Cardiac septum (tissue), 1 donor: ENCODE results near the gene SMC1B. TPM values are rescaled to one million over a fixed set of nuclear protein-coding genes. Genes with fewer than 3 reads are reported as not detected.
"Not testable (repeated sequence)": the region's sequence is repeated elsewhere in the genome, so short reads cannot be mapped to it uniquely, and the experiment has no call there.

Source experiments
- DNase-seq: peaks from one replicate; pipeline ENCODE4 v3.0.0-alpha.2; 2020; ENCODE audit warnings: low spot score
- intact Hi-C: fragments of 100-400 bp; cut with DNase I; formaldehyde crosslinking; loops from one replicate; pipeline ENCODE4 v1.14.0; 2022
- total RNA-seq: library from RNA; stranded (reverse); fragmentation: NEBNext Ultra II Directional; extraction: Animal tissue kit (Norgen Biotek cat#: 25700); gene quantifications from one replicate; pipeline ENCODE4 v1.2.1, GENCODE V29; 2021
- donor health status: DM: no; HTN: no; CAD: no.

SMC1B gene
- total RNA-seq, 1 donor from 2014 or later, result not detected

DNA sequence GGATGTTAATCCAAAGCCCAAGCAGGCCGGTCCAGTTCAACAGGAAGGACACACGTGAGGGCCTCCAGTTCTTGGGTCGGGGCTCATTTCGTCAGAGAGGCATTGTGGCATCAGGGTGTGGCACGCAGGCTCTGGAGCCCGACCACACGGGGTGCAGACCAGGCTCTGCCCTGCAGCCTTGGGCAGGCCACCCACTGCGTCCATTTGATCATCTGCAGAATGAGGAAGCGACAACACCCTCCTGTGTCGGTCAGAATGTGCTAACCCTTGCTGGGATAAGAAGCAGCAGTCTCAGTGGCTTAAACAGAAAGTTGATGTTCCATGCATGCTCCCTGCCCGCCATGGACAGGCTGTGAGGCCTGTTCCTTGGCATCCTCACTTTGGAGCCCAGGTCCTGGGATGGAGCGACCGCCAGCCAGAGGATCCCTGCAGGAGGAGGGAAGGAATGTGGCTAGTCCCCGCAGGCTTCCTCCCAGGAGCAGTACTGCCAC is 10.9 kb upstream of the SMC1B start:
- no peak for DNase-seq
- intact Hi-C loops, result no loop called here

DNA sequence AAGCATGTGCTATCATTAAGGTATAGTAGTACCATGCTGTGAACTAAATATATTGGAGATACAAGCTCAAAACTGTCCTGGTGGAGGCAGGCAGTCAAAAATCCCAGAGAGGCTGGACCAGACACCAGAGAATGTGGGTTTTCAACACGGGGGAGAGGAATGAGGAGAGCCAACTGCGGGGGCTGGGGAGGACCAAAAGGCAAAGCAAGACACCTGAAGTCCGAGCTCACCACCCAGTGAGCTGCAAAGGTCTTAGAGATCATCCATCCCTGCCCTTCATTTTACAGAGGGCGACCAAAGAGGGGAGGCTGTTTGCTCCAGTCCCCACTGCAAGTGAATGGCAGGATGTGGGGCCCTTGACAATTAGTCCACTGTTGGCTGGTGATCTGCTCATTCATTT is 10.1 kb upstream of the SMC1B start:
- no peak for DNase-seq
- intact Hi-C loops, result no loop called here

DNA sequence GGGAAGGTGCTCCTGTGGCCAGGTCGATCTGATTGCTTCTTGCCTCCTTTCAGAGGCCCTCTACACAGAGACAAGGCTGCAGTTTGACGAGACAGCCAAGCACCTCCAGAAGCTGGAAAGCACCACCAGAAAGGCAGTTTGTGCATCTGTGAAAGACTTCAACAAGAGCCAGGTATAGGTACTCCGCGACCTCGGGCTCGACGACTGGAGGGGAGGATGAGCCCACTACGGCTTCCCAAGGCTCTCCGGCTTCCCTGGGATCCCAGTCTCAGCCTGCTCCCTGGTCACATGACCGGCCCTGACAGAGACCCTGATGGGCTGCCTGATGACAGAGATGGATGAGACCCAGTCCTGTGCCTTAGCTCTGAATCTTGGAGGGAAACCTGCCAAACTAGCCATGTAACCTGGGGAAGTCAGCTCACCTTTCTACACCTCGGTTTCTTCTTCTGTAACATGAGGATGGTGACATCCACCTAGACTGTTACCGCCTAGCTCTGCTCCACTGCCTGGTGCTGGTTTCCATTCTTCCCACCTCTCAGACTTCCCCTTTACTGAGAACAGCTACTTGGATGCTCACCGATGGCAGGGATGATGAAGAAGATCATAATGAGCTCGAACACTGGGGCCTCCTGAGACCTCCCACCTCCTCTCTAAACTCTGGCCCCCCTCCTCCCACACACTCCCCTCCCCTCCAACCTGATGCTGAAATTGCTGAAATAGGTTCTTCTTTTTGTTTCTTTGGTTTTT is 9.0 kb upstream of the SMC1B start:
- intact Hi-C loops, result no loop called here
- no peak for DNase-seq

DNA sequence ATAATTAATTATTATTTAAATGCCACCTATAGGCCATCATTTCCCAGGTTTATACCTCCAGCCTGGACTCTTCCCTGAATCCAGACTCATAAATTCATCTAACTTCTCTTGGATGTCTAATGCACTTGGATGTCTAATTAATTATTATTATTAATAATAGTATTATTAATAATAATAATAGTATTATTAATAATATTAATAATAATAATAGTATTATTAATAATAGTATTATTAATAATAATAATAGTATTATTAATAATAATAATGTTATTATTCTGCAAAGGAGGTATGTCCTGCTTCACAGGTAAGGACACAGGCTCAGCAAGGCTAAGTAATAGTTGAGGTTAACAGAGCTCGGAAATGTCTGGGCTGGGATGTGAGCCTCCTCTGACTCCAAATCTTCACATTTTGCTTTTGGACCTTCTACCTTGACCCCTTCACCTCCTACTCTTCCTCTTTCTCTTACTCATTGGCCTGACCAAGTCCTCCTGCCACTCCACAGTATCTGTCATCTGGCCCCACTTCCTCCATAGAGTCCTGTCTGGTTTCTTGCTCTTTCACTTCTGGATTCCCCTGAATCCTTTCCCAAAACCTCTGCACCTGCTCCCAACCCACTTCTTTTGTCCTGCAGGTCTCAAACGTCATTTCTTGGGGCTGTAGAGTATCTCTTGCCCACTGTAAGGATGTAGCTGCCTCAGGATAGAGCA is 8.1 kb upstream of the SMC1B start:
- DNase-seq, result no peak
- intact Hi-C loops, result no loop called here

DNA sequence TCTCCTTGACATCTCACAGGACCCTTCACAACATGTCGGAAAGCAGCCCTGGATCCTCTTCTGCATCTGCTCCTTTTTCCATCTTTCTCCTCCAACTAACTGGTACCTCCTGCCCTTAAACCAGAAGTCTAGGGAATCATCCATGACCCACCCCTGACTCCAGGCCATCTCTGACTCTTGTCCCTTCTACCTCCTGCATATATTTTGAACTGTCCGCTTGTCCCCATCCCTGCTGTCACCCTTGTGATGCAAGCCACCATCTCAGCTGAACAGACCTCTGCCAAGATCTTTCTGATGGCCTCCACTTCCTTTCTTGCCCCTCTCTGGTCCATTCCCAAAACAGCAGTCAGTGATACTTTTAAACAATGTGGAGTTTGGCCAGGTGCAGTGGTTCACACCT is 7.1 kb upstream of the SMC1B start:
- intact Hi-C loops, result no loop called here
- DNase-seq, result no peak

DNA sequence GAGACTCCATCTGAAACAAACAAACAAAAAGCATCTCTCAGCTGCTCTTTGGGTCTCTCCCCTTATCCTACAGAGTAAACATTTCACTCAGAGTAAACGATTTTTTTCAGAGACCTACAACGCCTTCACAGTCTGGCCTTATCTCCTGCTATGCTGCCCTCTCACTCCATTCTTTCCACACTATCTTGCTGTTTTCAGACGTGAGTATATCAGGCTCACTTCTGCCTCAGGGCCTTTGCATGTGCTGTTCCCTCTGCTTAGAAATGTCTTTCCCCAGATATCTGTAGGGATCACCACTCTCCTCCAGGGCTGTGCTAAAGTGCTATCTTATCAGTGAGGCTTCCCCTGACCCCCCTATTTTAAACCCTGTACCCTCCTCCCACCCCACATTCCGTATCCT is 6.6 kb upstream of the SMC1B start:
- intact Hi-C loops, result no loop called here

DNA sequence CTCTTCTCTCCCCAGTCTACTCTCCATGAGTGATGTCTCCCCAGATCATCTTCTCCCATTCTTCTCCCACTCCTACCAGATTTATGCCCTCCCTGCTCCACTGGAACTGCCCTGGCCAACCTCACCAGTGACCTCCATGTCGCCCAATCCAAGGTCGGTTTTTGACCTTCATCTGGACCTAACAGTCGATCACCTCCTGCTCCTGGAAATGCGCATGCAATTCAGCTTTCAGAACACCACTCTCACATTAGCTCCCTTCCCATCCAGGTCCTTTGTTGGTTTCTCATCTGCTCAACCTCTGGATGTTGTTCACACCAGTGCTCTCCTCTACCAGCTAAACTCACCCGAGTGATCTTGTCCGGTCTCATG is 5.4 kb upstream of the SMC1B start:
- no peak for DNase-seq
- intact Hi-C loops, result no loop called here

More for the DNA sequence above, 6.6 kb upstream of the SMC1B start:
- no peak for DNase-seq

DNA sequence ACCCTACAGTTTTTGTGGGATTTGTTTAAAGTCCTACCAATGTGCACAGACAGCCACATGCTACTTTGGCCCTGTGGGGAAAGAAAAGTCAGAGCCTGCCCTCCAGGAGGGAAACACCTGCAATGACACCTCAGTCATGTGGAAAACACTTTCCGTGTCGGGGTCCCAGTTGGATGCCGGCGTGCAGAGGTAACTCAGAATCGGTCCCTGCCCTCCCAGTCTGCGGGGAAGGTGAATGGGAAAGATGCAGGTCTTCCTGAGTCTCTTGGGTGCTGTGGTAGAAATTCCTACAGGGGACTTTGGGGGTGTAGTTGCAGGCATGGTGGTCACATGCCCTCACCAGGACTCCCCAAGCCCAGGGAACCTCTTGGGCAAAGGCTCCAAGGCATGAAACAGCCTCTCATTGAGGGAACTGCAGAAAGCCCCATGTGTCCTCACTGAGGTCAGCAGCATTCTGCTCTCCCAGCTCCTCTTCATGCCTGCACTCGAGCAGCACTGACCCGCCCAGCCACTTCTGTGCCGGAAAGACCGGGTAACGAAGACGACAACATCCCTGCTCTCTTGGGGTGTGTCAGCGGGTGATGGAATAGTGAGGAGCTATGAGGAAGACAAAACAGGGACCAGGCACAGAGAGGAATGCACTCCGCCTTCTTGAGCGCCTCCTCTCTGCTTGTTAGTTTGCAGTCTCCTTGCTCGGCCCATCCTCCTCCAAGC is 4.8 kb upstream of the SMC1B start:
- intact Hi-C loops, result no loop called here
- no peak for DNase-seq

DNA sequence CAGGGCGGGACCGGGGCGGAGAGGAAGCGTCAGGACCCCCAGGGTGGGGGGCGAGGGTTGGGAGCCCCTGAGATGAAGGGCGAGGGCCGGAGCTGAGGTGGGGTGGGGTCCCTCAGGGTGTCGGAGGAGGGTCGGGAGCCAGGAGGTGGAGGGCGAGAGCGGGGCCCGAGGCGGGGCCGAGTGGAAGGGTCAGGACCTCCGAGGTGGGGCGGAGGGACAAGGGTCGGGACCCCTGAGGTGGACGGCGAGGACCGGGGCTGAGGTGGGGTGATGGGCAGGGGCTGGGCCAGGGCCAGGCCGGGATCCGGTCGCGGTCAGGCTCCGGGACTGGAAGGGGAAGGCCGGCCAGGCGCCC is 409 bp downstream of the SMC1B start:
- no peak for DNase-seq
- intact Hi-C loops, result no loop called here

DNA sequence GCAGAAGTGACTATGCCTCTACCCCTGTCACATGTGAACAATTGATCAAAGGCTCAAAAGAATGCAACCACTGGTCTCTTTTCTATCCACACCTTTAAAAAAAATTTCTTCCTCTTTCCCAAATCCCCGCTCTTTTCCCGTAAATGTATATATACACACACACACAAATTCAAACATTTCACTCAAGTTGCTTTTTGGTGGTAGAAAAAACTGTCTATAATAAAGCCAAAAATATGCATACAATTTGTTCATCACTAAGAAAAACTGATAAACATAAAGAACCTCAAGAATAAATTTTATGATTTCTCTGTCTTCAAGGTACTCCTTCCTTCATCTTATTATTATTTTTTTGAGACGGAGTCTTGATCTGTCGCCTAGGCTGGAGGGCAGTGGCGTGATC is 5.6 kb downstream of the SMC1B start:
- intact Hi-C loops, result no loop called here
- no peak for DNase-seq

DNA sequence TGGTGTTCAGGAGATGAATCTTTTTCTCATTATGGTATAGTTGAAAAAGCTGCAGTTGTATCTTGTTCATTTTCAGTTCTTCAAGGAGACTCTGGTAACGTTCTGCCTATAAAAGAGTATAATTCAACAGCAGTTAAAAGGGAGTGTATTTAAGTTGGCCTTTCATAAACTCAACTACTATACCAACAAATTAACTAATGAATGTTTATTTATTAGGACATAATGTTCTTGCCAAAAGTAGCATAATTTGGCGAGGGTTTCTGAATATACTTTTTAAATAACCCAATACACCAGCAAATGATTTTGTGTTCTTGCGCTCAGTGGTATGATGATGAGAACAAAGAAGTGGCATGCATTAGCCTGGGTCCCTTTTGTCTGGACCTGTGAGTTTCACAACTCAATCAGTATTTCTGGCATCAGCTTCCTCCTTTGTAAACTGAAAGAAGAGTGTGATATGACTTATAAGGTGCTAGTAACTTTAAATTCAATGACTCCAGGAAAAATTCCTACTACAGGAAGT is 10.9 kb downstream of the SMC1B start:
- intact Hi-C loops, result no loop called here
- DNase-seq, result no peak

DNA sequence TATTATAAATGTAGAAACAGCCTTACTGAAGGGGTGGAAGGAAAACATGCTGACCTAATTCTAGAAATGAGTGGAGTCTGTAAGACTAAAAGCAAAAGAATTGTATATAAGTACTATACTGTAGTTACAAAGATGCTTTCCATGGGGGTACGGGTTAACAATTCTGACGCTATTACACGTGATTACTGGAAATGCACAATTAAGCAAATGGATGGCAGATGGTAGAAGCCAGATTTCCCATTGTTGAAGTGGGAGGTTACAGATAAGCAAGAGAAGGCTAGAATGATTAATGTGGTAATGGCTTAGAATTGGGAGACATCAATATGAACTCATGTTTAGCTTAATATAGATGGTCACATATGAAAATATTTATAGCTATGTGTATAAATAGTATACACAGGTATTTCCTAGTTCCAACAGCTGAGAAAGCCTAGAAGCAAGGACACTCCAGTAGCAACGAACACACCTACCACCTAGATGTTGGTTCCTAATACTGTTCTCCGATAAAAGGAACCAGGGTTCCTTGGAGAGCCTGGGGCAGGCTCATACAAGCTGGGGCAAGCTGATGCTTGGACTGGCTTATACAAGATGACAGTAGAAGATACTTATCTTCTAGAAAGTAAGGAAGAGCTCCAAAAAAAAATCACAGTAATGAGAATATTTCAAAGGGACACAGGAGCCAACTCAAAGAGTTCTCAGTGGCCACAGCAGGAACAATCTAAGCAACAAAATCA is 13.5 kb downstream of the SMC1B start:
- intact Hi-C loops, result no loop called here
- no peak for DNase-seq

DNA sequence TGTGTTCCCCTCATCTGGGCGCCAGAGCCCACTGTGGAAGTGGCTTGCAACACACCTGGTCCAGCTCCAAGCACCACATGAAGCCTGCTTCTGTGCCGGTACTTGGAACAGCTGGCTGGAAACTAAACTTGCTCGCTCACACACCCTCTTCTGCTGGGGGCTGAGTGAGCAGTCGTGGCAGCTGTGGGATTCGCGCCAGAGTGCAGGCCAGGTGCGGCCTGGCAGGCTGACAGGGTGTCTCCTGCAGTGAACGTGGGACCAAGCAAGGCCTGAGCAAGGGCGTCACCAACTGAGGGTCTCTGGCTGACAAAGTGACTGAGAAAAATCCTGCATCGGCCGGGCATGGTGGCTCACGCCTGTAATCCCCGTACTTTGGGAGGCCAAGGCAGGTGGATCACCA is 15.2 kb downstream of the SMC1B start:
- DNase-seq, result no peak
- intact Hi-C loops, result no loop called here

DNA sequence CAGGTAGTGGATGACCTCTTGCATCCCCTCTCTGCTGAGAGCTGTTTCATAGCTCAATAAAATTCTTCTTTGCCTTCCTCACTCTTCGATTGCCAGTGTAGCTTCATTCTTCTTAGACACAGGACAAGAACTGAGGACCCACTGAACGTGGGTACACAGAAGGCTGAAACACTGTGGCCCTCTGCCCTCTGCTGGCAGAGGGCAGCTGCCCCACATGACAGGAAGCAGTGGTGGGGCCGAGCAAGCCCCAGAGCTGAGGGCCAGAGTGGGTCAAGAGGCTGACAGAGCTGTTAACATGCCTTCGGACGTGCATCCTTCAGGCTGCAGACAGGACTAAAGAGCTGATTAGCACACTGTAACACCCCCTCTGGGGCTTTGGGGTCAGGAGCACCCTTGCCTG is 15.6 kb downstream of the SMC1B start:
- intact Hi-C loops, result no loop called here
- DNase-seq, result no peak

DNA sequence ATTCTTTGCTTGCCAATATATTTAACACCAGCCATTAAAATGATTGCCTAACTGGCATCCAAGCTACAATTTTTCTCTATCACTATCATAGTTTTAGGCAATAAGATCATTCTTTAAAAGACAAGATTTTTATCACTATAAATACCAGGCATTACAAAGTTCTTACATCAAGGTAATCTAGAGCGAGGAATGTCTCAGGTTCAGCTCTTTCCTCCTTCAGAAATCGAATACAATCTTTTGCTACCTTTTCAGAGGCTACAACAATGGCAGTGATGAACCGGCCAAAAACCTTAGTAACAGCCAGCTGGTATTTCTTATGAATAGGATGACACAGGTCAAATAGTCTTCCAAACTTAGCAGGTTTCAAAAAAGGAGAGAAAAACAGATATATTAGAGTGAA is 23.9 kb downstream of the SMC1B start:
- intact Hi-C loops, result no loop called here
- no peak for DNase-seq

DNA sequence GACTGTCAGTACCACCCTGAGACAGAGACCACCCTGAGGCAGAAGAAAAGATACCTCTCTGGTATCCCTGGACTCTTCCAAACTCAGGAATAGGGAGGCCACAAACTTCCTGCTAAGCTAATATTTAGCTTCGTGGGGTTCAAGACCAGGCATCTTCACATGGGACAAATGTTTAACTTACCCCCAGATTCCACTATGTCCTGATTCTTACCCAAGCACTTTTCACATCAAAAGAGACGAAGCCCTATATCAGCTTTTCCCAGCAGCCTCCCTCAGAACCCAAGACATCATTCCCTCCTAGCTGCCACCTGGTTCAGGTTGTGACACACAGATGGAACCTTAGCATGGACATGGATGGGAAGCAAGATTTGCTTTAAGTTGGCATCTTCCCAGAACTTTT is 32.1 kb downstream of the SMC1B start:
- intact Hi-C loops, result no loop called here
- DNase-seq, result no peak

DNA sequence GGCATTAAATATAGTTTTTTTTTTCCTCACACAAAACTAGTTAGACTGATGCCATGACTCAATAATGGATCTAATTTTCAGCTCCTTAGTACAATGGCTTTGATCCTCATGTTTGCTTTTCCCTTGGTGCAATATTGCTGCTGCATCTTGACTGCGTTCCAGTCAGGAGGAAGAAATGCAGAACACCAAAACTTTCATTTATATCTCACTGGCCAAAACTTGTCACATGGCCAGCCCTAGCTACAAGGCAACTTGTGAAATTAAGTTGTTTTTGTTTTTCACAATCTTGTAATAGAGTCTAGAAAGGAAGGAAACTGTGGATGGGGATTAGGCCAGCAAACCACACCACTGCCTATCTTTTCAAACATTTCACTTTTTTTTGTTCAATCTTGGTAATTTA is 36.7 kb downstream of the SMC1B start:
- DNase-seq, result no peak
- intact Hi-C loops, result no loop called here

DNA sequence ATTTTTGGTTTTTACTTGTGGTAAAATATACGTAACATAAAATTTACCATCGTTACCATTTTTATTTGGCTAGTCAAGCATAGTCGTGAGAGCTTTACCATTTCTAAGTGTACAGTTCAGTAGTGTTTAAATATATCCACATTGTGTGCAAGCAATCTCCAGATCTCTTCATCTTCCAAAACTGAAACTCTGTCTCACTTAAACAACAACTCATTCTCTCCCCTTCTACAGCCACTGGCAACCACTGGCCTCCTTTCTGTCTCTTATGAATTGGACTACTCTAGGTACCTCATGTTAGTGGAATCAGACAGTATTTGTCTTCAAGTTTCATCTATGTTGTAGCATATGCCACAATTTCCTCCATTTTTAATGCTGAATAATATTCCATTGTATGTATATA is 37.4 kb downstream of the SMC1B start:
- DNase-seq, result no peak
- intact Hi-C loops, result no loop called here

DNA sequence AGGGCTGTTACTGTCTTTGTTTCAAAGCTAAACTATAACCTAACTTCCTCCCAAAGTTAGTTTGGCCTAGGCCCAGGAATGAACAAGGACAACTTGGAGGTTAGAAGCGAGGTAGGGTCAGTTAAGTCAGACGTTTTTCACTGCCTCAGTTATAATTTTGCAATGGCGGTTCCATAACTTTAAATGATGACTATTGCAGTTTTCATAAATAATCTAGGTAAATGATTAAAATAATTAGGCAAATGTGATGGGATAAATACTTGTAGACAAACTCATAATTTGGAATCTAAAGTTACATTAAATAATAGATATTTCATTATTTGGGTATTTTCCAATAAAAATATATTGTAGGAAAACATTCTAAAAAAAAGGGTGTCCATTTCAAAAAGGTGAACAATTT is 39.8 kb downstream of the SMC1B start:
- DNase-seq, intact Hi-C loops: not testable (repeated sequence)

DNA sequence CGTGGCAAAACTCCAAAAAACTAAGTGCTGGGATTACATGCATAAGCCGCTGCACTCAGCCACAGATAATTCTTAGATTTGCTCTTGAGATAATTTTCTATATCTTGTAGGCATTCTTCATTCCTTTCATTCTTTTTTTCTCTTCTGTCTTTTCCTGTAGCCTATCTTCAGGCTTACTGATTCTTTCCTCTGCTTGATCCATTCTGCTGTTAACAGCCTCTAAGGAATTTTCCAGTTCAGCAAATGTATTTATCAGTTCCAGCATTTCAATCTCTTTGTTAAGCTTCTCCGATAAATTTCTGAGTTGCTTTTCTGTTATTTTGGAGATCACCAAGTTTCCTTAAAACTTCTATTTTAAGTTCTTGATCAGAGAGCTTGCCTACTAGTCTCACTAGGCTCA is 46.7 kb downstream of the SMC1B start:
- intact Hi-C loops, result no loop called here
- DNase-seq, result no peak
